ENCODE measurements around the gene GPR55. TPM values are rescaled to one million over a fixed set of nuclear protein-coding genes. Genes with fewer than 3 reads are reported as not detected.
"Not testable (repeated sequence)": the region's sequence is repeated elsewhere in the genome, so short reads cannot be mapped to it uniquely, and the experiment has no call there.

GPR55 gene
- total RNA-seq, 1 donor: under 0.01 TPM

DNA sequence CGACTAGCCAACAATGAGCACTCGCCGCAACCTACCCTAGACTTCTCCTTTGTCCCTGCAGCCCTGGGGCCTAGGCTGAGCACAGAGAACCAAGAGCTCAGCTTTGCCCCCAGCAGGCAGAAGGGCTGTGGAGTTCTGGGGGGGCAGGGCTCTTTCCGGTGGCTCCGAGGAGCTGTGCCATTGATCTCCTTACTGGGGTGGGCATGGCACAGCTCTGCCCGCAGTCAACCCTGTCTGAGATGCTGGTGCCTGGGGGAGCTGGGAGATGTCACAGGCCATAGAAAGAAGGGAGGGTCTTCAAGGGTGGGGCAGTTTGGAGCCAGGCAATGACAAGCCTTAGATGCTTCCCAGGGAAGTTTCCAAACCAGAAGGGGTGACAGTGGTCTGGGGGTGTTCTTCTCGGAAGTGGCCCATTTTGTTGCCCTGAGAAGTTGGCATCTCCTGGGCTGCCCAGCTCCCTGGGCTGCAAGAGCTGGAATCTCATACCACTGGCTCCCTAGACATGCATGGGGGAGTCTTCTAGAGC lies 14.1 kb upstream of the GPR55 start:
- TF ChIP-seq, protein P1, sequence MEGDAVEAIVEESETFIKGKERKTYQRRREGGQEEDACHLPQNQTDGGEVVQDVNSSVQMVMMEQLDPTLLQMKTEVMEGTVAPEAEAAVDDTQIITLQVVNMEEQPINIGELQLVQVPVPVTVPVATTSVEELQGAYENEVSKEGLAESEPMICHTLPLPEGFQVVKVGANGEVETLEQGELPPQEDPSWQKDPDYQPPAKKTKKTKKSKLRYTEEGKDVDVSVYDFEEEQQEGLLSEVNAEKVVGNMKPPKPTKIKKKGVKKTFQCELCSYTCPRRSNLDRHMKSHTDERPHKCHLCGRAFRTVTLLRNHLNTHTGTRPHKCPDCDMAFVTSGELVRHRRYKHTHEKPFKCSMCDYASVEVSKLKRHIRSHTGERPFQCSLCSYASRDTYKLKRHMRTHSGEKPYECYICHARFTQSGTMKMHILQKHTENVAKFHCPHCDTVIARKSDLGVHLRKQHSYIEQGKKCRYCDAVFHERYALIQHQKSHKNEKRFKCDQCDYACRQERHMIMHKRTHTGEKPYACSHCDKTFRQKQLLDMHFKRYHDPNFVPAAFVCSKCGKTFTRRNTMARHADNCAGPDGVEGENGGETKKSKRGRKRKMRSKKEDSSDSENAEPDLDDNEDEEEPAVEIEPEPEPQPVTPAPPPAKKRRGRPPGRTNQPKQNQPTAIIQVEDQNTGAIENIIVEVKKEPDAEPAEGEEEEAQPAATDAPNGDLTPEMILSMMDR (IDR thresholded peaks at IDR 0.05; ENCODE audit: insufficient read depth, low read length): no peak
- no peak for DNase-seq (ENCODE audit: low read depth)
- no peak overlapping the region for H3K4me3 ChIP-seq (ENCODE audit: low read depth, low read length)

DNA sequence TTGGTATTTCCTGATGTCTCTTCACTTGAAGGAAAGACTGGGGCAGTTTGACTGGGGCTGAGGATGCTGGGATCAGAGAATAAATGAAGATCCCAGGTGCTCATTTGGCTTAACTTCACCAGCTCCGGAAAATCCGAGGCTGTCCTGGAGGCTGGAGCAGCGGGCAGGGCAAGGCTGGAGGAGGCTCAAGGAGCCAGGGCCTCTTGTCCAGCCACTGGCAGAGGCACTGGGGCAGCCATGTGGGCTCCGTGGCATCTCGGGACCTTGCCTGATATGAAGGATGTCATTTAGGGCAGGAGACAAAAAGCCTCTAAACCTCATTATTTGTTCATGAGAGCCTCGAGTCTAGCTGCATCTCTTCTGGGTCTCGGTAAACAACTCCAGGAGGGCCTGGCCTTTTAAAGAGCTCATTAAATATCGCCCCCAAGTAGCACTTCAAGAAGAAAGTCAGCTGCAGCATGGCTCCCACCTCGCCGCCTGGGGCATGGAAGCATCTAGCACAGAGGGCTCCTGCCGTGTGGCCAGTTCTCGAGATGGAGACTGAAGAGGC lies 13.5 kb upstream of the GPR55 start:
- DNase-seq (ENCODE audit: low read depth): no peak
- TF ChIP-seq, protein P1 (IDR thresholded peaks at IDR 0.05; ENCODE audit: insufficient read depth, low read length): no peak
- H3K4me3 ChIP-seq (ENCODE audit: low read depth, low read length): no peak overlapping the region

DNA sequence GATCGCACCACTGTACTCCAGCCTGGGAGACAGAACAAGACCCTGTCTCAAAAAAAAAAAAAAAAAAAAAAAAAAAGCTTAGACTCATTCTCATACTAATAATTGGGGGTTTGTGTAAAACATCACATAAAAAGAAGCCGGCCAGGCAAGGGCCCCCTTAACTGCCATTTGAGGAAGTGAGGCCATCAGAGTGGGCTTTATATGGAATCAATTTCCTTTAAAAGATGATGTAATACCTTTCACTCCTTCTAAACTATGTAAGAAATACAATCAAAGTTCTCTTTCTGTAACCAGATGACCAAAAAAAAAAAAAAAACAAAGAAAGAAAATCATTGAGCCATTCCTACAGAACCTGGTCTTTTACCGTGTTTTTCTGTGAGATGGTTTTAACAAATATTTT lies 13.1 kb upstream of the GPR55 start:
- no peak for DNase-seq (ENCODE audit: low read depth)
- no peak overlapping the region for H3K4me3 ChIP-seq (ENCODE audit: low read depth, low read length)
- TF ChIP-seq, protein P1 (IDR thresholded peaks at IDR 0.05; ENCODE audit: insufficient read depth, low read length): no peak

DNA sequence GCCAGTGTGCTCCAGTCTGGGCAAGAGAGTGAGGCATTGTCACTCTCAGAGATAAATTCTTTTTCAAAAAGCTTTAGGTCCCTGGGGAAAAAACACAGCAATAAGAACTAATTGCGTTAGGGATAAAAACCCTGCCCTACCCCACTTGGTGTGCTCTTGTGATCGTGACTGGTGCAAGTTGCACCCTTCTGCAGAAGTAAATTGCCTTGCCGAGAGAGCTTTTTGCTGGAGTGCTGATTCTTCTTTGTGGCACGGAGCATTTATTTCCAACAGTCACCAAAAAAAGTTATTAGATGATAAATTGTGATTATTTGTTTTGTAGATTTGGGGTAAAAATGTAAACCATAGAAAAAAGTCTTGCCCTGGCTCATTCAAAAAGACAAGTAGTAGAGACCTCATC lies 12.3 kb upstream of the GPR55 start:
- DNase-seq (ENCODE audit: low read depth): no peak
- H3K4me3 ChIP-seq (ENCODE audit: low read depth, low read length): no peak overlapping the region
- TF ChIP-seq, protein P1 (IDR thresholded peaks at IDR 0.05; ENCODE audit: insufficient read depth, low read length): no peak

DNA sequence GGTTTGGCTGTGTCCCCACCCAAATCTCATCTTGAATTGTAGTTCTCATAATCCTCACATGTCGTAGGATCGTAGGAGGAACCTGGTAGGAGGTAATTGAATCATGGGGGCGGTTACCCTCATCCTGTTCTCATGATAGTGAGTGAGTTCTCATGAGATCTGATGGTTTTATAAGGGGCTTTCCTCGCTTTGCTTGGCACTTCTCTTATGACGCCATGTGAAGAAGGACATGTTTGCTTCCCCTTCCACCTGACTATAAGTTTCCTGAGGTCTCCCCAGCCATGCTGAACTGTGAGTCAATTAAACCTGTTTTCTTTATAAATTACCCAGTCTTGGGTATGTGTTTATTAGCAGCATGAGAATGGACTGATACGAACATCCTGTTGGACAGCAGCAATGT lies 11.2 kb upstream of the GPR55 start:
- H3K4me3 ChIP-seq (ENCODE audit: low read depth, low read length); DNase-seq (ENCODE audit: low read depth): not testable (repeated sequence)

DNA sequence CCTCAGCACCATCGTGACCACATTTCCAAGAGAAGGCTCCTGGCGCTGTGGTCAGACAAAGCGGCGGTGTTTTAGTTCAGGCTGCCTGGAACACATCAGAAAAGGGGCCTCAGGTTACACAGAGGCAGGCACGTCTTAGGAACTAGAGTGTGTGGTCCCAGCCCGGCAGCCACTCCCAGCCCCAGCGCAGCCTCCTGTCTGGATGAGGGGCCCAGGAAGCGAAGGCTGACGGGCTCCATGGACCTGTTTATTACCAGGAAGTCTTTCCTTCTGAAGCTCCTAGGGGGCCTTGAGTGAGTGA lies 10.0 kb upstream of the GPR55 start:
- TF ChIP-seq, protein P1 (IDR thresholded peaks at IDR 0.05; ENCODE audit: insufficient read depth, low read length): no peak
- DNase-seq (ENCODE audit: low read depth): no peak
- no peak overlapping the region for H3K4me3 ChIP-seq (ENCODE audit: low read depth, low read length)

DNA sequence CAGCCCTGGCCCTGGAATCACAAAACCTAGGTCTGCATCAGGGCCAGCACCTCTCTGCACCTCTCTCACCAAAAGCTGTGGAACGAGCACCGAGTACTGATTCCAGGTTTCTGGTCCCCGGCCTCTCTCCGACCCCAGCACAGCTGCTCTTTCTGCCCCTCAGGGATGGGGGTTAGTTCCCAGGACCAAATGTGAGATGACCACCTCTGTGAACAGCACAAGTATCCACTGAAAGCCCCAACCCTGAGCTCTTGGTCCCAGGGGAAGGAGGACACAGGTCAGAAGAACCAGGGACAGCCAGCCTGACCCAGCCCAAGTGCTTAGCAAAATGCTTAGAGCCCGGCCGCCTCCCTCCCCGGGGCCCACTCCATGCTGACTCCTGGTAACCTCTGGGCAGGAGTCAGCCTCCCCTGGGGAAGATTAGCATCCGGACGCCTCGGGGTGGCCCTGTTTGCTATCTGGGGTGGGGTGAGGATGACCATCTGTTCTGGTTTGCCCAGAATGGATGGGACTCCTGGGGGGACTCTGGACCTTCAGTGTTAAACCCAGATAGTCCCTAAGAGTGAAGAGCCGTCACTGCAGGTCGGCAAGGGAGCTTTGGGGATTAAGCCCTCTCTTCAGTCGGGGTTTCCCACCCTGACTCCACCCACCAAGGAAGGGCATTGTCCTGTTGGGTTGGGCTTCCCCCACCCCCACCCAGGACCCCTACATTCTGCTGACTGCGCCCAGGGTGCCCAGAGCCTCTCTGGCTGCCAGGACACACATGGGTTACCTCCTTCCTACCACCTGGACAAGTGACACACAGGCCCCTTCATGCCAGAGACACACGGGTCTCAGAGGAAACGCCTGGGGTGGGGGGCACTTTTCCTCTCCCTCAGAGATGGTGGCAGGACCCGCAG lies 9.4 kb upstream of the GPR55 start:
- DNase-seq (ENCODE audit: low read depth): no peak
- TF ChIP-seq, protein P1 (IDR thresholded peaks at IDR 0.05; ENCODE audit: insufficient read depth, low read length): no peak
- H3K4me3 ChIP-seq (ENCODE audit: low read depth, low read length): no peak overlapping the region
